NCI-H1417 treated with DMSO at 0.1 percent for 48 hours (cell line): Measurements from ENCODE around the gene KCNQ1.

Experiments used
- DNase-seq: peaks from one replicate; lab custom pipeline; 2025; lab: John Stamatoyannopoulos, UW

Gene KCNQ1

GRCh38 chr11:2716376-2717095, 271.7 kb downstream of the KCNQ1 start:
- DNase-seq, result no peak

GRCh38 chr11:2717561-2718325, 272.9 kb downstream of the KCNQ1 start:
- no peak for DNase-seq

GRCh38 chr11:2718817-2719438, 274.1 kb downstream of the KCNQ1 start:
- no peak for DNase-seq

- no peak for DNase-seq
Observed at GRCh38 chr11:2719831-2720590, 275.2 kb downstream of the KCNQ1 start.

GRCh38 chr11:2721210-2721916, 276.6 kb downstream of the KCNQ1 start:
- DNase-seq, result no peak

- DNase-seq, result no peak
Observed at GRCh38 chr11:2722955-2723354, 278.1 kb downstream of the KCNQ1 start.

- no peak for DNase-seq
Observed at GRCh38 chr11:2724104-2724503, 279.3 kb downstream of the KCNQ1 start.

GRCh38 chr11:2724653-2725367, 280.0 kb downstream of the KCNQ1 start:
- DNase-seq, result no peak

GRCh38 chr11:2725368-2726300, 280.8 kb downstream of the KCNQ1 start:
- DNase-seq, result no peak

GRCh38 chr11:2726964-2727363, 282.2 kb downstream of the KCNQ1 start:
- DNase-seq, result no peak

GRCh38 chr11:2728128-2728662, 283.4 kb downstream of the KCNQ1 start:
- DNase-seq, result no peak

GRCh38 chr11:2728663-2729332, 284.0 kb downstream of the KCNQ1 start:
- DNase-seq, result no peak

- no peak for DNase-seq
Observed at GRCh38 chr11:2729841-2730240, 285.0 kb downstream of the KCNQ1 start.

- DNase-seq, result no peak
Observed at GRCh38 chr11:2730272-2731129, 285.7 kb downstream of the KCNQ1 start.

- no peak for DNase-seq
Observed at GRCh38 chr11:2731130-2732125, 286.6 kb downstream of the KCNQ1 start.

GRCh38 chr11:2732261-2732939, 287.6 kb downstream of the KCNQ1 start:
- DNase-seq, result no peak
